GM19372 (cell line): ENCODE results near the gene SEC22C.

Source experiments
- ATAC-seq: cut with Tn5 transposase; IDR thresholded peaks from one replicate; pipeline ENCODE4 v1.9.1; 2021; ENCODE audit warnings: mild to moderate bottlenecking, low read depth, moderate library complexity; ENCODE audit not compliant: unreplicated experiment

The SEC22C gene

DNA sequence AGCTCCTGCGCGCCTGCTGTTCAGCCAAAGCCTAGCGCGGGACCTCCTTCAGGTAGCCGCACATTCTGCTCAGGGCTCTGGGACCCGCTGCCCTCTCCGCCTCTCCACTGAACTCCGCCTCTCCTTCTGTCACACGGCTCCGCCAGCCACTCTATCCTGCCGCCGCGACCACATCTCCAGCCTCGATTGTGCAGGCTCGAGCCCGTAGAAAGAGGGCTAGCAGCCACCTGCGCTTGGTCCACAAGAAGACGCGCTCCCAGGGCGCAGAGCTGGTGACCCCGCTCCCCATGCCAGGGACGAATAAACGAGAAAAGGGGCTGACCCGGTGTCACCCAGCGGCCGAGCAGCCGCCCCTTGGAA is 80.5 kb downstream of the SEC22C start:
- no peak for ATAC-seq

DNA sequence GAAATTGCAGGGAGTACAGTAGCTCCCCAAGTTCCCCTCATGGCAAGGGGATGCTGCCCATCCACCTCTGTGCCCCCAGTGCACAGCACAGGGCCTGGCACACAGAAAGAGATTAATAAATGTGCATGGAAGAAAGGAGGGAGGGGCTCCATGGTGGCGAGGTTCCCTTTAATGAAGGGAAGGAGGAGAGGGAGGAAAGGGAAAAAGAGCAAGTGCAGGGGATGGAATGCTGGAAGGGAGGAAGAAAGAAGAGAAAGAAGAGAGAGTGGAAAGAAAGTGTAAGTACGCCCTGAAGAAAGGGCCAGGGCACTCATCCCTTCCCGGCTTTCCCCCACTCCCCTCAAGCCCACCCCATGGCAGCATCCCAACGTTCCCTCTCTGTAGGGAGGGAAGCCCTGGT is 80.9 kb downstream of the SEC22C start:
- no peak for ATAC-seq

DNA sequence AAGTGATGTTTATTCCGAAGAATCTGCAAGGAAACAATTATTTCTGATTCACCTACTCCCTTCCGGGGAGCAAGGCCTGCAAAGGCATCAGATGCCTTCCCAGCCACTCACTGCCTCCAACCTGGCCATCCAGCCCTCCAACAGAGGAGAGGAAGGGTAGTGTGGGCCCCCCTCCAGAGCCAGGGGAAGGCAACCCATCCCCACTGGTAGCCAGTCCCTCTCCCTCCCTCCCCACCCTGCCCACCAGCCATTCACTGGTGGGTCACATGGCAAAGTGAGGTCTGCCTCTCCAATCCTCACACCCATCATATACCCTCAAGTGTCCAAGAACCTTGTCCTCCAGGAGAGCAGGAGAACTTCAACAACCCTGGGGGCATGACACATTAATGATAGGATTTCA is 81.7 kb downstream of the SEC22C start:
- ATAC-seq, result no peak

DNA sequence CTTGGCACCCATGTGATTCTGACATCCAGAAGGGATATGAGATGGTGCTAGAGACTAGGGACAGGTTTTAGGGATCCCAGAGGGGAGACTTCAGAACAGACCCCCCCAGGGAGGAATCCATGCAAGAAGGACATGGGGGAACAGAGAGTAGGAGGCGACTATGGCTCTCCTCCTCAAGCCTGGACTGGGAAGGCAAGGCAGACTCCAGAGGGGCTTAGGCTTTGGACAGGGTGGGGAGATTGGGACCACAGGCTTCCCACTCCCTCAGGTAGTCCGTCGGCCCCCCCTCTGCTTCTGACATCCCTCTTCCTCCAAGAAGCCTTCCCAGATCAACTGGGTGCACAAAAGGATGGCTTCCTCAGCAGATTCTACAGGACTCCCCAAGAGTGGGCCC is 82.3 kb downstream of the SEC22C start:
- no peak for ATAC-seq

DNA sequence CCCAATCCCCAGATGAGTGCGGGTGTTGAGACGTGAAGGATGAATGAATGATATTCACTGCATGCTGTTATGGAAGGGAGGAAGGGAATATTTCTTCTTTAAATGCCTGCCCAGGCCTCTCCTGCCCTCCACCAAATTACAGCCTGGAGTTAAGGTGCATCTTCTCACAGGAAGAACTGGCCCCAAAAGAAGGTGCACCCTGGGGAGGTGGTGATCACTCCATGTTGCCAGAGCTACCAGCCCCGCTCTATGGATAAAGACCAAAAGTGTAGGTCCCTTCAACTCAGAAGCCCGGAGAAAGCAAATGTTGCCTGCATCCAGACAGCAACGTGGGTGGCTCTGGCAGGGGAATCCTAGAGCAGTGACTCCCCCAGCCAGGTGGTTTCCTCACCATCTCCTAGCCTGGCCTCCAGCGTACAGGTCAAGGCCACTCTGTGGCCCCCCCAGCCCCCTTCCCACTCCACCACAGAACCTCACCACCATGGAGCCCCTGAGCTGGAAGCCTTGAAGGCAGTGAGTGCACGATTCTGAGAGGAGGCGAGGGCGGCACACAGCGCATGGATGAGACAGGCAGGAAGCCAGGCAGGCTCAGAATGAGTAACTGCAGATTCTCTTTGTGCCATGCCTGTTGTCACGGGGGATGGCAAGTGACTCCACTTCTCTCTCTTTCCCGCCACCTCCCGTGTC is 82.8 kb downstream of the SEC22C start:
- no peak for ATAC-seq

DNA sequence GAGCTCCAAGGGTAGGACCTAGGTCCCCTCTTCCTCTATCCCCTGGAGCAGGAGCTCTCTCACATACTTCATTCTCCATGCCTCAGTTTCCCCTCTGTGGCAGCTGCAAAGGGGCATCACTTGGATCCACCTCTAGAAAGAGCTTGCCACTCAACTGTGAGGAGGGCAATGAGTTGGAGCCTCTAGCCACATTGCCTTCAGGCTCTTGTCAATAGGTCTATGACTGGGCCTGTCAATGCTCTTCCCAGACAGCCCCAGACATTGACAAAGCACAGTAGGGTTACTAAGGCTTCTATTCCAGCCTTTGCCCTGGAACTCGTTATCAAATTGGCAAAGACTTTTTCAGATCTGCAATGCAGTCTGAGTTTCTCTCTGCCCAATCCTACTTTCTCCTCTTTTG is 83.7 kb downstream of the SEC22C start:
- ATAC-seq, result no peak
